ENCODE data around the gene GAS7. TPM values are rescaled to one million over a fixed set of nuclear protein-coding genes. Genes with fewer than 3 reads are reported as not detected.

GAS7 gene
- polyA plus RNA-seq, 1 experiment: 1.4 TPM

- ChIA-PET POLR2A (no interaction called here), CTCF (interaction anchor here (1.0 to 2.1 kb wide), 3 partner anchors 12 to 700 kb away, joined by 4 to 10 read pairs (median 6); no protein-coding TSS in a partner anchor)
- TF ChIP-seq CTCF (IDR thresholded peaks at IDR 0.05; ENCODE audit: insufficient read depth, low read depth, low read length): no peak
- Histone ChIP-seq H3K27me3 (ENCODE audit: control insufficient read depth, insufficient read depth, low read length) (no peaks in the 10 kb centered on the region), H3K4me3 (ENCODE audit: low read depth, low read length) (no peak overlapping the region), H3K36me3 (ENCODE audit: control insufficient read depth, insufficient read depth, low read length) (no peaks in the 10 kb centered on the region)
- no peak for DNase-seq (ENCODE audit: low read depth)
These were observed 281.3 kb downstream of the GAS7 start for GRCh38 chr17:9917131-9917530.

- POLR2A ChIA-PET: no interaction called here
- CTCF ChIA-PET: interaction anchor here (1.1 to 1.8 kb wide), 2 partner anchors 9 to 701 kb away, joined by 4 to 10 read pairs; no protein-coding TSS in a partner anchor
- Histone ChIP-seq H3K36me3 (ENCODE audit: control insufficient read depth, insufficient read depth, low read length) (no peaks in the 10 kb centered on the region), H3K4me3 (ENCODE audit: low read depth, low read length) (no peak overlapping the region), H3K27me3 (ENCODE audit: control insufficient read depth, insufficient read depth, low read length) (no peaks in the 10 kb centered on the region)
- no peak for DNase-seq (ENCODE audit: low read depth)
- TF ChIP-seq CTCF (IDR thresholded peaks at IDR 0.05; ENCODE audit: insufficient read depth, low read depth, low read length): no peak
These were observed 282.3 kb downstream of the GAS7 start for GRCh38 chr17:9916108-9916507.

GRCh38 chr17:9913476-9913875, 284.9 kb downstream of the GAS7 start:
- ChIA-PET CTCF (interaction anchor here (3.0 kb wide), 1 partner anchor 12 kb away, joined by 14 read pairs; no protein-coding TSS in a partner anchor), POLR2A (no interaction called here)
- no peak for DNase-seq (ENCODE audit: low read depth)
- Histone ChIP-seq H3K4me3 (ENCODE audit: low read depth, low read length) (no peak overlapping the region), H3K27me3 (ENCODE audit: control insufficient read depth, insufficient read depth, low read length) (no peaks in the 10 kb centered on the region), H3K36me3 (ENCODE audit: control insufficient read depth, insufficient read depth, low read length) (no peaks in the 10 kb centered on the region)
- no peak for TF ChIP-seq CTCF (IDR thresholded peaks at IDR 0.05; ENCODE audit: insufficient read depth, low read depth, low read length)

- ChIA-PET POLR2A (no interaction called here), CTCF (interaction anchor here (1.3 to 3.0 kb wide), 2 partner anchors 11 to 13 kb away, joined by 6 to 14 read pairs; no protein-coding TSS in a partner anchor)
- H3K36me3 ChIP-seq (ENCODE audit: control insufficient read depth, insufficient read depth, low read length): no peaks in the 10 kb centered on the region
- no peak for TF ChIP-seq CTCF (IDR thresholded peaks at IDR 0.05; ENCODE audit: insufficient read depth, low read depth, low read length)
- no peak for DNase-seq (ENCODE audit: low read depth)
- no peak overlapping the region for H3K4me3 ChIP-seq (ENCODE audit: low read depth, low read length)
- no peaks in the 10 kb centered on the region for H3K27me3 ChIP-seq (ENCODE audit: control insufficient read depth, insufficient read depth, low read length)
These were observed 286.0 kb downstream of the GAS7 start for GRCh38 chr17:9912121-9913099.

- Histone ChIP-seq H3K4me3 (ENCODE audit: low read depth, low read length) (no peak overlapping the region), H3K27me3 (ENCODE audit: control insufficient read depth, insufficient read depth, low read length) (no peaks in the 10 kb centered on the region), H3K36me3 (ENCODE audit: control insufficient read depth, insufficient read depth, low read length) (no peaks in the 10 kb centered on the region)
- ChIA-PET POLR2A (no interaction called here), CTCF (no interaction called here)
- DNase-seq (ENCODE audit: low read depth): no peak
- TF ChIP-seq CTCF (IDR thresholded peaks at IDR 0.05; ENCODE audit: insufficient read depth, low read depth, low read length): no peak
These were observed 287.3 kb downstream of the GAS7 start for GRCh38 chr17:9911089-9911488.
